Fibroblast of lung (primary cell): ENCODE data around the gene MINAR2. TPM values are rescaled to one million over a fixed set of nuclear protein-coding genes. Genes with fewer than 3 reads are reported as not detected.

Source experiments
- DNase-seq, 2 donors: peaks; one replicate each; pipeline versions ENCODE4 v3.0.0 to v3.0.0-alpha.2; 2010; ENCODE audit warnings: low read depth in 2 of 2
- H2AFZ ChIP-seq: 2 replicates; pipeline ENCODE4 v1.5.1; 2012; ENCODE audit warnings: low read length, control low read depth, inconsistent platforms
- H3K27ac ChIP-seq: 2 replicates; pipeline ENCODE4 v1.5.1; 2011; ENCODE audit warnings: low read length, control low read depth; ENCODE audit not compliant: insufficient read depth
- H3K27me3 ChIP-seq: 2 replicates; pipeline ENCODE4 v1.5.1; 2011; ENCODE audit warnings: mild to moderate bottlenecking, low read length; ENCODE audit not compliant: control insufficient read depth, insufficient read depth
- H3K36me3 ChIP-seq: 2 replicates; pipeline ENCODE4 v1.5.1; 2011; ENCODE audit warnings: low read length; ENCODE audit not compliant: control insufficient read depth, insufficient read depth
- H3K4me1 ChIP-seq: 2 replicates; pipeline ENCODE4 v1.5.1; 2011; ENCODE audit warnings: low read length; ENCODE audit not compliant: control insufficient read depth, insufficient read depth; ENCODE audit errors: extremely low read depth
- H3K4me2 ChIP-seq: 2 replicates; pipeline ENCODE4 v1.5.1; 2011; ENCODE audit warnings: low read length, control low read depth; ENCODE audit not compliant: insufficient read depth; ENCODE audit errors: extremely low read depth
- H3K4me3 ChIP-seq, 4 experiments: fragments of 200-600 bp in 1 of 4; sonication (generic) in 1 of 4; replicated peaks in 1 of 4; 2 replicates each; pipeline ENCODE4 v1.5.1; 2011 to 2016; ENCODE audit warnings: low read length in 4 of 4, low read depth in 3 of 4, mild to moderate bottlenecking in 3 of 4, control low read depth in 2 of 4, inconsistent platforms in 1 of 4, mixed read lengths in 1 of 4; ENCODE audit not compliant: insufficient read depth in 1 of 4; ENCODE audit errors: control extremely low read depth in 1 of 4
- H3K79me2 ChIP-seq: 2 replicates; pipeline ENCODE4 v1.5.1; 2012; ENCODE audit warnings: mild to moderate bottlenecking, low read length, inconsistent platforms; ENCODE audit not compliant: control insufficient read depth, insufficient read depth
- H3K9ac ChIP-seq: 2 replicates; pipeline ENCODE4 v1.5.1; 2011; ENCODE audit warnings: mild to moderate bottlenecking, low read length, control low read depth; ENCODE audit not compliant: insufficient read depth
- H3K9me3 ChIP-seq: 2 replicates; pipeline ENCODE4 v1.5.1; 2012; ENCODE audit warnings: low read depth, low read length; ENCODE audit not compliant: control insufficient read depth, insufficient read depth
- H4K20me1 ChIP-seq: 2 replicates; pipeline ENCODE4 v1.5.1; 2011; ENCODE audit warnings: low read length; ENCODE audit not compliant: control insufficient read depth, insufficient read depth; ENCODE audit errors: extremely low read depth
- CTCF ChIP-seq, 2 donors: IDR thresholded peaks in 1 of 2; conservative IDR thresholded peaks in 1 of 2; 1 replicate in 1 of 2; 2 replicates in 1 of 2; pipeline ENCODE4 v1.5.1; 2011 to 2012; ENCODE audit warnings: low read length in 2 of 2, control low read depth in 1 of 2, inconsistent platforms in 1 of 2, low read depth in 1 of 2, mild to moderate bottlenecking in 1 of 2
- EZH2 ChIP-seq: IDR thresholded peaks from 2 replicates; pipeline ENCODE4 v1.5.1; 2012; ENCODE audit warnings: low read length, control low read depth, mild to moderate bottlenecking; ENCODE audit errors: missing control alignments
- polyA plus RNA-seq, 2 donors: library from polyadenylated mRNA; depleted of rRNA in 1 of 2; stranded (reverse) in 1 of 2; unstranded in 1 of 2; fragments of >200 nt; gene quantifications; 2 replicates each; pipeline ENCODE4 v1.2.1, GENCODE V29; 2011 to 2012; ENCODE audit warnings: missing spikeins in 1 of 2
- total RNA-seq: library from RNA; depleted of rRNA; stranded (reverse); fragments of >200 nt; gene quantifications from 2 replicates; pipeline ENCODE4 v1.2.1, GENCODE V29; 2014

MINAR2 gene
- total and polyA plus RNA-seq, 2 donors (not counting 1 experiment from before 2014, with no cell fraction given): not detected

- no peaks in the 10 kb centered on the region for H3K9me3 ChIP-seq
- no peaks in the 10 kb centered on the region for H4K20me1 ChIP-seq
- no peaks in the 10 kb centered on the region for H3K4me1 ChIP-seq
- no peak for DNase-seq
- no peak overlapping the region for H3K4me3 ChIP-seq
- H3K27me3 ChIP-seq: no peaks in the 10 kb centered on the region
- no peaks in the 10 kb centered on the region for H3K36me3 ChIP-seq
- no peaks in the 10 kb centered on the region for H3K79me2 ChIP-seq
- no peak overlapping the region for H3K27ac ChIP-seq
- H2AFZ ChIP-seq: no peak overlapping the region
- no peak overlapping the region for H3K9ac ChIP-seq
- no peak overlapping the region for H3K4me2 ChIP-seq
- no peak for TF ChIP-seq CTCF (conservative IDR thresholded peaks at IDR 0.05 in 1 of 2, IDR thresholded peaks at IDR 0.05 in 1 of 2; ENCODE audit: low read depth in 1 of 2, low read length in 2 of 2)
- TF ChIP-seq EZH2: no peak
These were observed 22.3 kb downstream of the MINAR2 start for GRCh38 chr5:129770024-129770820.

DNA sequence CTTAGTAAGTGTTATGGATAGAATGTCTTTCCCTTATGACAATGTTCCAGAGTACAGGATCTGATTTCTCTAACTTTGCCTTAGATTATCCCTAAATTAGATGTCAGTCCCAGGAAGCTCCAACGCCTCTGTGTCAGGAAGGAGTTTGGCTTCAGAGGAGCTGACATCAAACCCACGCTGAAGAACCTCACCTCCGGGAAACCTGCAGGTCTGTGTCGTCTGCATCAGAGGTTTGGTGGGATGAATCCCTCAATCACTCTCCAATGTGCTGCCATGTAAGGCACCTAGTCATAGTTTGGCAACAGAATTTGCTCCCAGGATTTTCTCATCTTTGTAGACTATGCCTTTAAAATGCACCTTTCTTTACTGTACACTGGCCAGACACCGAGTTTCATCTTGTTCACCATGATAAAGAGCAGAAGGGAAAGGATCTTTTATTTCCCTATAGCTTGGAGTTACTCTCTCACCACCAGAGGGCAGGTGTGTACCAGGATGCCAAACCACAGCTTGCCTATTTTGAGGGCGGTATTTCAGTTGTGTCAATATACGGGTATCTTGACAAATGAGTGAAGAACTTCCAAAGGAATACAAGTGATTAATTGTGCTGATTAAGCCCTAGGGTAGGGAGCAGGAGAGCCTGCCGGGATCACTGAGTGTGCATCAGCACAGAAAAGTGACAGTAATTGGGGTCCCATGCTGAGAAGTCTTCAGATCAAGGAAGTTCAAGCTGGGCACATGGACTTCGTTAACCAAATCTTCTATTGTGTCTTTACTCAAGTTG lies 23.4 kb downstream of the MINAR2 start:
- Histone ChIP-seq H3K9me3 (no peaks in the 10 kb centered on the region), H3K4me2 (no peak overlapping the region), H3K9ac (no peak overlapping the region), H3K27me3 (no peaks in the 10 kb centered on the region), H3K27ac (no peak overlapping the region), H3K36me3 (no peaks in the 10 kb centered on the region), H2AFZ (no peak overlapping the region), H4K20me1 (no peaks in the 10 kb centered on the region), H3K4me1 (no peaks in the 10 kb centered on the region), H3K79me2 (no peaks in the 10 kb centered on the region), H3K4me3 (no peak overlapping the region)
- DNase-seq: peak; percentile 41 to 55
- TF ChIP-seq EZH2 (no peak), CTCF (conservative IDR thresholded peaks at IDR 0.05 in 1 of 2, IDR thresholded peaks at IDR 0.05 in 1 of 2; ENCODE audit: low read depth in 1 of 2, low read length in 2 of 2) (peak; percentile 66 to 87)

DNA sequence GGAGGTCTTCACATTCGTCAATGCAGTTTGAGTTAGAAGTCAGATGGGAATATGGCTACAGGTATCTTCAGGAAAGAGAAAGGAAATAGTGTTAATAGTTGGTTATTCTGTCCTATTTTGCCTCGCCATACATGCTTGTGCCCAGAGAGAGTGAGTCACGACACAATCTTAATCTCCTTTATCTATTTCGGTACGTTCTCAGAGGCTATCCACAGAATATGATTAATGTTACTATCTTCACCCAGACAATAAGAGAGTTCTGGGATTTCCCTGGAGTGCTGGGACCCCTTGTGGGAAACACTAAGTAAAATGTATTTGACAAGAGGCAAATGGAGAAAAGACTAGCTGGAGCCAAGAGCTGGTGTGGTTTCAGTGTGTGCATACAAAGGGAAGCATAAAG lies 25.5 kb downstream of the MINAR2 start:
- Histone ChIP-seq H3K4me2 (no peak overlapping the region), H3K79me2 (no peaks in the 10 kb centered on the region), H3K27ac (no peak overlapping the region), H2AFZ (no peak overlapping the region), H3K9ac (no peak overlapping the region), H3K4me1 (no peaks in the 10 kb centered on the region), H3K4me3 (no peak overlapping the region), H3K9me3 (no peaks in the 10 kb centered on the region), H4K20me1 (no peaks in the 10 kb centered on the region), H3K27me3 (no peaks in the 10 kb centered on the region), H3K36me3 (no peaks in the 10 kb centered on the region)
- no peak for DNase-seq
- TF ChIP-seq EZH2 (no peak), CTCF (conservative IDR thresholded peaks at IDR 0.05 in 1 of 2, IDR thresholded peaks at IDR 0.05 in 1 of 2; ENCODE audit: low read depth in 1 of 2, low read length in 2 of 2) (no peak)
